Endothelial cell of umbilical vein (primary cell): ENCODE results near the gene SLC38A10. TPM values are rescaled to one million over a fixed set of nuclear protein-coding genes. Genes with fewer than 3 reads are reported as not detected.

Experiments used
- BruUV-seq: library from RNA; stranded (reverse); fragments of 400-500 nt; replicated peaks from 2 replicates; lab custom pipeline; 2021; lab: Mats Ljungman, UMichigan
- CTCF ChIA-PET: fragments of 300-600, 350-600 bp; sonication (Branson Sonifier 250); formaldehyde crosslinking; loops from one replicate; lab custom pipeline; 2021; ENCODE audit warnings: antibody characterized with exemption, inconsistent platforms; lab: Charles Lee
- POLR2A ChIA-PET: fragments of 300-600, 350-600 bp; sonication (Branson Sonifier 250); formaldehyde crosslinking; loops from one replicate; lab custom pipeline; 2021; ENCODE audit warnings: antibody characterized with exemption, inconsistent platforms; lab: Charles Lee
- DNase-seq: peaks from one replicate; pipeline ENCODE4 v3.0.0-alpha.2; 2011; ENCODE audit warnings: low read depth, low spot score
- FAIRE-seq: peaks from 2 replicates; lab custom pipeline; 2011; peaks lifted over from hg19 to GRCh38; lab: Jason Lieb, UNC
- H2AFZ ChIP-seq: 2 replicates; pipeline ENCODE4 v1.6.0; 2012; ENCODE audit warnings: low read depth, low read length, control low read depth, inconsistent platforms
- H3K27ac ChIP-seq: 2 replicates; pipeline ENCODE4 v1.5.1; 2011; ENCODE audit warnings: low read depth, mild to moderate bottlenecking, control low read depth, low read length, moderate library complexity; ENCODE audit not compliant: insufficient read depth
- H3K27me3 ChIP-seq, 2 experiments: 2 replicates each; pipeline versions ENCODE4 v1.6.0 to v1.6.1; 2011; ENCODE audit warnings: low read length in 2 of 2, mixed read lengths in 1 of 2; ENCODE audit not compliant: control insufficient read depth in 2 of 2, insufficient read depth in 2 of 2
- H3K36me3 ChIP-seq, 2 experiments: 2 replicates in 1 of 2; 3 replicates in 1 of 2; pipeline ENCODE4 v1.5.1; 2011; ENCODE audit warnings: low read length in 2 of 2, mild to moderate bottlenecking in 1 of 2, moderate library complexity in 1 of 2; ENCODE audit not compliant: control insufficient read depth in 2 of 2, insufficient read depth in 2 of 2; ENCODE audit errors: extremely low read depth in 1 of 2
- H3K4me1 ChIP-seq: 3 replicates; pipeline ENCODE4 v1.5.1; 2011; ENCODE audit warnings: mild to moderate bottlenecking, low read length; ENCODE audit not compliant: control insufficient read depth, insufficient read depth; ENCODE audit errors: extremely low read depth
- H3K4me2 ChIP-seq: 2 replicates; pipeline ENCODE4 v1.6.1; 2011; ENCODE audit warnings: low read length, control low read depth, mixed read lengths; ENCODE audit not compliant: insufficient read depth
- H3K4me3 ChIP-seq, 3 experiments: fragments of 200-600 bp in 1 of 3; sonication (generic), shearing (Covaris generic) in 1 of 3; replicated peaks in 1 of 3; 2 replicates each; pipeline ENCODE4 v1.5.1; 2011 to 2016; ENCODE audit warnings: control low read depth in 3 of 3, low read length in 3 of 3, mild to moderate bottlenecking in 2 of 3, inconsistent platforms in 1 of 3, low read depth in 1 of 3, moderate library complexity in 1 of 3; ENCODE audit not compliant: insufficient read depth in 1 of 3
- H3K79me2 ChIP-seq: 2 replicates; pipeline ENCODE4 v1.6.0; 2012; ENCODE audit warnings: low read length, inconsistent platforms; ENCODE audit not compliant: control insufficient read depth, insufficient read depth
- H3K9ac ChIP-seq: replicated peaks from 2 replicates; pipeline ENCODE3; 2011; ENCODE audit warnings: low read length, control low read depth; ENCODE audit not compliant: insufficient read depth; ENCODE audit errors: extremely low read depth
- H3K9me1 ChIP-seq: replicated peaks from 3 replicates; pipeline ENCODE4 v1.6.0; 2011; ENCODE audit warnings: mild to moderate bottlenecking, low read length; ENCODE audit not compliant: control insufficient read depth, insufficient read depth; ENCODE audit errors: extremely low read depth
- H3K9me3 ChIP-seq: replicated peaks from 2 replicates; pipeline ENCODE4 v1.5.1; 2012; ENCODE audit warnings: low read length, inconsistent platforms; ENCODE audit not compliant: control insufficient read depth, insufficient read depth
- H4K20me1 ChIP-seq: replicated peaks from 2 replicates; pipeline ENCODE3; 2011; ENCODE audit warnings: mild to moderate bottlenecking, low read length; ENCODE audit not compliant: control insufficient read depth, insufficient read depth; ENCODE audit errors: extremely low read depth
- CTCF ChIP-seq, 2 donors: IDR thresholded peaks; 1 replicate in 1 of 2; 2 replicates in 1 of 2; pipeline ENCODE4 v1.5.1; 2011; ENCODE audit warnings: low read length in 2 of 2, mild to moderate bottlenecking in 2 of 2, moderate library complexity in 2 of 2, control low read depth in 1 of 2, inconsistent platforms in 1 of 2, low read depth in 1 of 2; ENCODE audit not compliant: insufficient read depth in 1 of 2; ENCODE audit errors: extremely low read depth in 1 of 2
- EZH2 ChIP-seq: IDR thresholded peaks from 2 replicates; pipeline ENCODE4 v1.6.1; 2012; ENCODE audit warnings: borderline replicate concordance, low read depth, mild to moderate bottlenecking, moderate library complexity, low read length, inconsistent platforms; ENCODE audit not compliant: severe bottlenecking
- FOS ChIP-seq: IDR thresholded peaks from 2 replicates; pipeline ENCODE4 v1.6.1; 2011; ENCODE audit warnings: mild to moderate bottlenecking, low read length, moderate library complexity, borderline replicate concordance; ENCODE audit not compliant: insufficient read depth
- GATA2 ChIP-seq: IDR thresholded peaks from 2 replicates; pipeline ENCODE4 v1.7.0; 2011; ENCODE audit warnings: low read depth, mild to moderate bottlenecking, moderate library complexity, mixed read lengths, low read length; ENCODE audit not compliant: insufficient read length, insufficient read depth
- JUN ChIP-seq: IDR thresholded peaks from 2 replicates; pipeline ENCODE4 v1.6.1; 2011; ENCODE audit warnings: borderline replicate concordance, low read depth; ENCODE audit not compliant: insufficient read length, insufficient read depth
- MYC ChIP-seq: IDR thresholded peaks from one replicate; pipeline ENCODE4 v1.6.1; 2011; ENCODE audit warnings: mild to moderate bottlenecking, low read depth, low read length
- POLR2A ChIP-seq: IDR thresholded peaks from 2 replicates; pipeline ENCODE4 v1.6.1; 2012; ENCODE audit warnings: low read depth, mild to moderate bottlenecking, control low read depth, low read length
- POLR2AphosphoS5 ChIP-seq: IDR thresholded peaks from 2 replicates; pipeline ENCODE4 v1.6.1; 2012; ENCODE audit warnings: low read depth, mild to moderate bottlenecking, control low read depth, low read length, moderate library complexity; ENCODE audit not compliant: insufficient read depth
- dilution Hi-C: fragments of 300-500 bp; cut with MboI; formaldehyde crosslinking; loops from one replicate; pipeline ENCODE4 v1.15.0; 2019; ENCODE audit warnings: low sequenced_read_pairs; ENCODE audit not compliant: extremely low pct_ligation_motif_present
- intact Hi-C: fragments of 100-400 bp; cut with micrococcal nuclease; formaldehyde crosslinking; loops from one replicate; pipeline ENCODE4 v1.10.0; 2022
- polyA plus RNA-seq, 4 experiments: library from polyadenylated mRNA; depleted of rRNA in 3 of 4; stranded (reverse) in 3 of 4; unstranded in 1 of 4; fragments of >200 nt; gene quantifications; 2 replicates each; pipeline versions ENCODE4 v1.2.1 to v1.2.3, GENCODE V29; 2011 to 2012; ENCODE audit warnings: missing spikeins in 1 of 4
- total RNA-seq: library from RNA; stranded (reverse); gene quantifications from 2 replicates; pipeline ENCODE4 v1.2.3, GENCODE V29; 2021
- TF ChIP-seq, protein P1 (sequence below): IDR thresholded peaks from 2 replicates; pipeline ENCODE4 v1.6.1; 2011; ENCODE audit not compliant: insufficient read depth, insufficient read length

The SLC38A10 gene
- total and polyA plus RNA-seq, 2 donors (not counting 3 experiments of a cell fraction or from before 2014, with no cell fraction given): 72.7 to 113 TPM

- H3K27ac ChIP-seq: no peak overlapping the region
Observed at GRCh38 chr17:81197831-81198490, 97.1 kb downstream of the SLC38A10 start.

More at GRCh38 chr17:81197831-81198490, 97.1 kb downstream of the SLC38A10 start:
- Histone ChIP-seq H3K4me3 (no peak overlapping the region), H3K4me2 (no peak overlapping the region), H3K79me2 (no peaks in the 10 kb centered on the region), H3K9me1 (no peaks in the 10 kb centered on the region), H3K9ac (no peak overlapping the region), H3K36me3 (peaks cover 0 to 3% of the 10 kb centered on the region in 2 experiments), H4K20me1 (no peaks in the 10 kb centered on the region), H3K4me1 (no peaks in the 10 kb centered on the region), H3K27me3 (no peaks in the 10 kb centered on the region), H2AFZ (no peak overlapping the region), H3K9me3 (no peaks in the 10 kb centered on the region)
- BruUV-seq: no TSS peak
- dilution Hi-C loops: no loop called here
- POLR2A ChIA-PET: no interaction called here
- FAIRE-seq (no peak), DNase-seq (no peak)
- intact Hi-C loops: no loop called here
- CTCF ChIA-PET: interaction anchor here (1.3 to 1.8 kb wide), 3 partner anchors 9 to 55 kb away, joined by 3 to 7 read pairs (median 4); no protein-coding TSS in a partner anchor
- TF ChIP-seq POLR2AphosphoS5: no peak
- TF ChIP-seq, protein P1, sequence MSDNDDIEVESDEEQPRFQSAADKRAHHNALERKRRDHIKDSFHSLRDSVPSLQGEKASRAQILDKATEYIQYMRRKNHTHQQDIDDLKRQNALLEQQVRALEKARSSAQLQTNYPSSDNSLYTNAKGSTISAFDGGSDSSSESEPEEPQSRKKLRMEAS: no peak
- no peak for TF ChIP-seq EZH2
- no peak for TF ChIP-seq GATA2
- no peak for TF ChIP-seq FOS
- TF ChIP-seq MYC: no peak
- no peak for TF ChIP-seq JUN
- TF ChIP-seq CTCF (IDR thresholded peaks at IDR 0.05; ENCODE audit: extremely low read depth in 1 of 2, insufficient read depth in 1 of 2, low read depth in 1 of 2, low read length in 2 of 2): no peak
- no peak for TF ChIP-seq POLR2A
